H1 (cell line): Measurements from ENCODE around the gene ZNF831. TPM values are rescaled to one million over a fixed set of nuclear protein-coding genes. Genes with fewer than 3 reads are reported as not detected.

Experiments
- CHD7 ChIP-seq: fragments of 300-600 bp; sonication (generic); IDR thresholded peaks from 2 replicates; pipeline ENCODE4 v1.7.1; 2012; ENCODE audit warnings: low read length, moderate library complexity, mild to moderate bottlenecking, inconsistent platforms; ENCODE audit not compliant: insufficient replicate concordance
- EZH2 ChIP-seq: fragments of 200-600 bp; sonication (generic); IDR thresholded peaks from 2 replicates; pipeline ENCODE4 v1.7.1; 2012; ENCODE audit warnings: low read depth, mild to moderate bottlenecking, moderate library complexity, low read length, inconsistent platforms; ENCODE audit not compliant: severe bottlenecking
- KDM4A ChIP-seq: IDR thresholded peaks from one replicate; pipeline ENCODE4 v1.7.1; 2012; ENCODE audit warnings: low read depth, mild to moderate bottlenecking, moderate library complexity, low read length, inconsistent platforms; ENCODE audit not compliant: severe bottlenecking
- SRF ChIP-seq: IDR thresholded peaks from 2 replicates; pipeline ENCODE4 v1.6.1; 2011; ENCODE audit warnings: mild to moderate bottlenecking, low read depth, low read length, moderate library complexity
- polyA plus RNA-seq, 7 experiments: library from polyadenylated mRNA; depleted of rRNA in 3 of 7; stranded (reverse) in 5 of 7; unstranded in 2 of 7; fragments of >200 nt in 5 of 7; fragments of 200-250 nt in 2 of 7; gene quantifications; 1 replicate in 5 of 7; 2 replicates in 1 of 7; 4 replicates in 1 of 7; pipeline versions ENCODE4 v1.2.1 to v1.2.3, GENCODE V29; 2011 to 2013; ENCODE audit warnings: missing spikeins in 2 of 7, mixed read lengths in 2 of 7
- total RNA-seq: library from RNA; stranded (reverse); fragmentation: NEBNext Ultra II Directional; extraction: Animal tissue kit (Norgen Biotek cat#: 25700); gene quantifications from 2 replicates; pipeline ENCODE4 v1.2.1, GENCODE V29; 2021

ZNF831 gene
- total and polyA plus RNA-seq, 2 of the 8 experiments (the other 6 are each of a cell fraction or from before 2014, with no cell fraction given): not detected

DNA sequence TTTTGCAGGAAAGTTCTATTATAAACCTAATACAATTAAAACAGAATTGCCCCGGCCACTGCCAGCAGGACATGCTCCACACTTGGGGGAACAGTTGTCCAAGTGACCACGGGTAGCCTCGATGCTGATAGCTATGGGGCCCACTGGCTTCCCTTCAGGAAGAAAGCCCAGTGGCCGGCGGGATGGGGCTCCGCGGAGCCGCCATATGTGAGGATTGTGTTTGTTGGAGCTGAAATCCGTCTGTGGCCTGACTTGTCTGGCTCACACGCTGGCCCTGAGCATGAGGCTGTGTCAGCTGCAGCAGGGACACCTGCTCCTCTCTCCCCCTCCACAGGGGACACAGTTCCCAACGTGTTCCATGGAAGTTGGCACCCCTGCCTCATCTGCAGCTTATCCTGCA is 46.6 kb downstream of the ZNF831 start (continued):
- TF ChIP-seq CHD7 (no peak), SRF (no peak), KDM4A (no peak), EZH2 (no peak)
